Neural cell (in vitro differentiated cells): Measurements from ENCODE around the gene C17orf75. TPM values are rescaled to one million over a fixed set of nuclear protein-coding genes. Genes with fewer than 3 reads are reported as not detected.
A peak's percentile ranks its signal among the peaks of the same experiment; 100 is the strongest.

Experiments used
- H2AFZ ChIP-seq: fragments of 200-600, 300-800 bp; sonication (generic), shearing (Covaris generic); 2 replicates; pipeline ENCODE4 v1.6.0; 2014; ENCODE audit warnings: low read depth, mild to moderate bottlenecking, antibody characterized with exemption, low read length, moderate library complexity
- H3F3A ChIP-seq: fragments of 200-600 bp; shearing (Covaris generic); 2 replicates; pipeline ENCODE4 v1.6.1; 2016; ENCODE audit warnings: mild to moderate bottlenecking, moderate library complexity, mixed read lengths, antibody characterized with exemption, low read length; ENCODE audit not compliant: insufficient read depth, poor library complexity, severe bottlenecking
- H3K27ac ChIP-seq: fragments of 200-600, 300-800 bp; sonication (generic), shearing (Covaris generic); 2 replicates; pipeline ENCODE4 v1.5.1; 2014; ENCODE audit warnings: mild to moderate bottlenecking, low read length, moderate library complexity
- H3K27me3 ChIP-seq: fragments of 300-800, 200-600 bp; sonication (generic), shearing (Covaris generic); 2 replicates; pipeline ENCODE4 v1.6.0; 2014; ENCODE audit warnings: mild to moderate bottlenecking, low read depth, low read length, moderate library complexity; ENCODE audit not compliant: insufficient read depth
- H3K36me3 ChIP-seq: fragments of 300-800, 200-600 bp; sonication (generic), shearing (Covaris generic); 2 replicates; pipeline ENCODE4 v1.5.1; 2014; ENCODE audit warnings: mild to moderate bottlenecking, antibody characterized with exemption, low read length, moderate library complexity; ENCODE audit not compliant: insufficient read depth
- H3K4me2 ChIP-seq: fragments of 300-800, 200-600 bp; sonication (generic), shearing (Covaris generic); 2 replicates; pipeline ENCODE4 v1.6.0; 2014; ENCODE audit warnings: mild to moderate bottlenecking, low read length
- H3K4me3 ChIP-seq: fragments of 300-800, 200-600 bp; sonication (generic), shearing (Covaris generic); 2 replicates; pipeline ENCODE4 v1.5.1; 2014; ENCODE audit warnings: mild to moderate bottlenecking, low read length, moderate library complexity
- H3K79me2 ChIP-seq: fragments of 200-600 bp; shearing (Covaris generic); replicated peaks from 2 replicates; pipeline ENCODE4 v1.6.0; 2014; ENCODE audit warnings: mild to moderate bottlenecking, low read length, moderate library complexity; ENCODE audit not compliant: insufficient read depth
- H3K9ac ChIP-seq: fragments of 300-800, 200-600 bp; sonication (generic), shearing (Covaris generic); 2 replicates; pipeline ENCODE4 v1.6.1; 2016; ENCODE audit warnings: mild to moderate bottlenecking, low read length, mixed read lengths
- H3K9me2 ChIP-seq: fragments of 200-600 bp; shearing (Covaris generic); 2 replicates; pipeline ENCODE4 v1.6.1; 2016; ENCODE audit warnings: mild to moderate bottlenecking, low read length, mixed read lengths; ENCODE audit not compliant: insufficient read depth
- H3K9me3 ChIP-seq: fragments of 200-600, 300-800 bp; sonication (generic), shearing (Covaris generic); 2 replicates; pipeline ENCODE4 v1.6.1; 2016; ENCODE audit warnings: mild to moderate bottlenecking, mixed run types, low read length, moderate library complexity, mixed read lengths
- H4K20me1 ChIP-seq: fragments of 200-600 bp; shearing (Covaris generic); 2 replicates; pipeline ENCODE4 v1.6.1; 2016; ENCODE audit warnings: mild to moderate bottlenecking, mixed run types; ENCODE audit not compliant: insufficient read depth
- EP300 ChIP-seq: fragments of 450-650 bp; conservative IDR thresholded peaks from 2 replicates; pipeline ENCODE4 v1.6.1; 2014; ENCODE audit warnings: antibody characterized with exemption, mild to moderate bottlenecking, moderate library complexity; ENCODE audit not compliant: poor library complexity, severe bottlenecking
- EZH2 ChIP-seq: fragments of 200-600, 300-800 bp; shearing (Covaris generic), sonication (generic); IDR thresholded peaks from 2 replicates; pipeline ENCODE4 v1.6.1; 2014; ENCODE audit warnings: antibody characterized with exemption, low read length, borderline replicate concordance, mild to moderate bottlenecking; ENCODE audit not compliant: insufficient read depth, poor library complexity, severe bottlenecking
- MXI1 ChIP-seq: fragments of 450-650 bp; conservative IDR thresholded peaks from 2 replicates; pipeline ENCODE4 v1.6.1; 2014; ENCODE audit warnings: antibody characterized with exemption, mild to moderate bottlenecking; ENCODE audit not compliant: poor library complexity, severe bottlenecking
- POLR2AphosphoS5 ChIP-seq: IDR thresholded peaks from 2 replicates; pipeline ENCODE4 v1.6.1; 2012
- RAD21 ChIP-seq: fragments of 450-650 bp; conservative IDR thresholded peaks from 2 replicates; pipeline ENCODE4 v1.6.1; 2014; ENCODE audit warnings: antibody characterized with exemption, mild to moderate bottlenecking, moderate library complexity
- SMC3 ChIP-seq: fragments of 450-650 bp; conservative IDR thresholded peaks from 2 replicates; pipeline ENCODE4 v1.6.1; 2014; ENCODE audit warnings: antibody characterized with exemption, mild to moderate bottlenecking, moderate library complexity; ENCODE audit not compliant: poor library complexity
- TAF1 ChIP-seq: IDR thresholded peaks from 2 replicates; pipeline ENCODE4 v1.6.1; 2012; ENCODE audit warnings: low read depth
- polyA plus RNA-seq: library from polyadenylated mRNA; depleted of rRNA; stranded (reverse); fragments of >200 nt; gene quantifications from 2 replicates; pipeline ENCODE4 v1.2.3, GENCODE V29; 2014
- TF ChIP-seq, protein P1 (sequence below): fragments of 450-650 bp; IDR thresholded peaks from 2 replicates; pipeline ENCODE4 v1.5.1; 2014; ENCODE audit warnings: antibody characterized with exemption, mild to moderate bottlenecking, moderate library complexity; ENCODE audit not compliant: poor library complexity, severe bottlenecking
- TF ChIP-seq, protein P2 (sequence below): IDR thresholded peaks from 2 replicates; pipeline ENCODE4 v1.6.1; 2012; ENCODE audit warnings: borderline replicate concordance

C17orf75 gene
- polyA plus RNA-seq, 1 donor from 2014 or later = 77.0 TPM

GRCh38 chr17:32345951-32346600 lies 4.1 kb upstream of the C17orf75 start:
- Histone ChIP-seq H3K4me3 (no peak overlapping the region), H3K4me2 (no peak overlapping the region), H3F3A (peaks cover 6% of the 10 kb centered on the region), H3K27ac (no peak overlapping the region), H3K9me3 (no peaks in the 10 kb centered on the region), H3K9me2 (no peaks in the 10 kb centered on the region), H3K36me3 (no peaks in the 10 kb centered on the region), H3K27me3 (no peaks in the 10 kb centered on the region), H3K79me2 (peaks cover 13% of the 10 kb centered on the region), H3K9ac (no peak overlapping the region), H2AFZ (no peak overlapping the region), H4K20me1 (no peaks in the 10 kb centered on the region)
- TF ChIP-seq, protein P1, sequence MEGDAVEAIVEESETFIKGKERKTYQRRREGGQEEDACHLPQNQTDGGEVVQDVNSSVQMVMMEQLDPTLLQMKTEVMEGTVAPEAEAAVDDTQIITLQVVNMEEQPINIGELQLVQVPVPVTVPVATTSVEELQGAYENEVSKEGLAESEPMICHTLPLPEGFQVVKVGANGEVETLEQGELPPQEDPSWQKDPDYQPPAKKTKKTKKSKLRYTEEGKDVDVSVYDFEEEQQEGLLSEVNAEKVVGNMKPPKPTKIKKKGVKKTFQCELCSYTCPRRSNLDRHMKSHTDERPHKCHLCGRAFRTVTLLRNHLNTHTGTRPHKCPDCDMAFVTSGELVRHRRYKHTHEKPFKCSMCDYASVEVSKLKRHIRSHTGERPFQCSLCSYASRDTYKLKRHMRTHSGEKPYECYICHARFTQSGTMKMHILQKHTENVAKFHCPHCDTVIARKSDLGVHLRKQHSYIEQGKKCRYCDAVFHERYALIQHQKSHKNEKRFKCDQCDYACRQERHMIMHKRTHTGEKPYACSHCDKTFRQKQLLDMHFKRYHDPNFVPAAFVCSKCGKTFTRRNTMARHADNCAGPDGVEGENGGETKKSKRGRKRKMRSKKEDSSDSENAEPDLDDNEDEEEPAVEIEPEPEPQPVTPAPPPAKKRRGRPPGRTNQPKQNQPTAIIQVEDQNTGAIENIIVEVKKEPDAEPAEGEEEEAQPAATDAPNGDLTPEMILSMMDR = no peak
- no peak for TF ChIP-seq MXI1
- TF ChIP-seq SMC3 = no peak
- no peak for TF ChIP-seq TAF1
- TF ChIP-seq EP300 = no peak
- TF ChIP-seq RAD21 = no peak
- TF ChIP-seq POLR2AphosphoS5 = no peak
- TF ChIP-seq, protein P2, sequence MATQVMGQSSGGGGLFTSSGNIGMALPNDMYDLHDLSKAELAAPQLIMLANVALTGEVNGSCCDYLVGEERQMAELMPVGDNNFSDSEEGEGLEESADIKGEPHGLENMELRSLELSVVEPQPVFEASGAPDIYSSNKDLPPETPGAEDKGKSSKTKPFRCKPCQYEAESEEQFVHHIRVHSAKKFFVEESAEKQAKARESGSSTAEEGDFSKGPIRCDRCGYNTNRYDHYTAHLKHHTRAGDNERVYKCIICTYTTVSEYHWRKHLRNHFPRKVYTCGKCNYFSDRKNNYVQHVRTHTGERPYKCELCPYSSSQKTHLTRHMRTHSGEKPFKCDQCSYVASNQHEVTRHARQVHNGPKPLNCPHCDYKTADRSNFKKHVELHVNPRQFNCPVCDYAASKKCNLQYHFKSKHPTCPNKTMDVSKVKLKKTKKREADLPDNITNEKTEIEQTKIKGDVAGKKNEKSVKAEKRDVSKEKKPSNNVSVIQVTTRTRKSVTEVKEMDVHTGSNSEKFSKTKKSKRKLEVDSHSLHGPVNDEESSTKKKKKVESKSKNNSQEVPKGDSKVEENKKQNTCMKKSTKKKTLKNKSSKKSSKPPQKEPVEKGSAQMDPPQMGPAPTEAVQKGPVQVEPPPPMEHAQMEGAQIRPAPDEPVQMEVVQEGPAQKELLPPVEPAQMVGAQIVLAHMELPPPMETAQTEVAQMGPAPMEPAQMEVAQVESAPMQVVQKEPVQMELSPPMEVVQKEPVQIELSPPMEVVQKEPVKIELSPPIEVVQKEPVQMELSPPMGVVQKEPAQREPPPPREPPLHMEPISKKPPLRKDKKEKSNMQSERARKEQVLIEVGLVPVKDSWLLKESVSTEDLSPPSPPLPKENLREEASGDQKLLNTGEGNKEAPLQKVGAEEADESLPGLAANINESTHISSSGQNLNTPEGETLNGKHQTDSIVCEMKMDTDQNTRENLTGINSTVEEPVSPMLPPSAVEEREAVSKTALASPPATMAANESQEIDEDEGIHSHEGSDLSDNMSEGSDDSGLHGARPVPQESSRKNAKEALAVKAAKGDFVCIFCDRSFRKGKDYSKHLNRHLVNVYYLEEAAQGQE = no peak
- TF ChIP-seq EZH2 = no peak

- Histone ChIP-seq H3K9me3 (no peaks in the 10 kb centered on the region), H3K4me3 (peak overlapping the region; percentile 77), H3K36me3 (no peaks in the 10 kb centered on the region), H4K20me1 (no peaks in the 10 kb centered on the region), H3K9me2 (no peaks in the 10 kb centered on the region), H2AFZ (peak overlapping the region; percentile 71), H3K27me3 (no peaks in the 10 kb centered on the region), H3F3A (no peaks in the 10 kb centered on the region), H3K79me2 (no peaks in the 10 kb centered on the region), H3K9ac (peak overlapping the region; percentile 74), H3K4me2 (peak overlapping the region; percentile 70), H3K27ac (peak overlapping the region; percentile 78)
- TF ChIP-seq, protein P2 = no peak
- TF ChIP-seq EZH2 (no peak), EP300 (no peak), RAD21 (no peak), POLR2AphosphoS5 (no peak)
Measured at GRCh38 chr17:32342603-32343325, 791 bp upstream of the C17orf75 start.
